ENCODE data around the gene LRSAM1.

The LRSAM1 gene

DNA sequence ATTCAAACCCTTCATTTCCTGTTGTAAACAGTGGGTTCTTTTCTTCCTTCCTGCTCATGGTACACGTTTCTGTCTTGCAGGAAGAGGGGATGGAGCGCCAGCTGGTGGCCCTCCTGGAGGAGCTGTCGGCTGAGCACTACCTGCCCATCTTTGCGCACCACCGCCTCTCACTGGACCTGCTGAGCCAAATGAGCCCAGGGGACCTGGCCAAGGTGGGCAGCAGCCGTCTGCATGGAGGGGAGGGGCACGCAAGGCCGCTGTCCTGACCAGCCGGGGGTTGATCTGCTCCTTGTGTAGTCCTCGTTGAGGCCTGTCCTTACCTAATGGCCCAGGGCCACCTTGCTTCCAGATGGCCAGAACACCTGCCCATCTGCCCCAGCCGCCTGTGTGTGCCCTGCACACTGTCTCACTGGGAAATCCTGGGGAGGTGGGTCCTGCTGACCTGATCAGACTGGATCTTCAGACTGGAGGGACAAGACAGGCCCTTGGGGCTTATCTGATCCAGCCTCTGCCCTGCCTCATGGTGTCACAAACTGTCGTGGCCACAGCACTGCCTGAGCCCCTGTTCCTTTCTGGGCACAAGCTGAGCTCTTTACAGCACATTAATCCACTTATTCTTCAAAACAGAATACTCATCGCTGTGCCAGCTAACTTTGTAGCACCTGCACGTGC lies 44.7 kb downstream of the LRSAM1 start:
- no peak for DNase-seq

DNA sequence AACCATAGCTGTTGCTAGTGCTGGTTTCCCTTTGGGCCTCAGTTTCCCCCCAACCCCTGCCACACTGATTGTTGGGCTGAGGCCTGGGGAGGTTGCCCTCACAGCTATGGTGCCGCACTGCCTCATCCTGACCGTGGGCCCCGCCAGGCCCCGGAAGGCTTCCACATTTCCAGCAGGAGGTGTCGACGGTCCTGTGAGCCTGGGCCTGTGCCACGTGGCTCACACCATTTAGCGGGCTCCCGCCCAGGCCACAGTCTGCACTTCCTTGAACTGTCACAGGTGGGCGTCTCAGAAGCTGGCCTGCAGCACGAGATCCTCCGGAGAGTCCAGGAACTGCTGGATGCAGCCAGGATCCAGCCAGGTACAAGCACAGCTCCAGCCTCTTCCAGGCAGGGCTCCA lies 45.7 kb downstream of the LRSAM1 start:
- DNase-seq: no peak

GRCh38 chr9:127497656-127498290 lies 46.5 kb downstream of the LRSAM1 start:
- DNase-seq: no peak

GRCh38 chr9:127498298-127498697 lies 47.0 kb downstream of the LRSAM1 start:
- DNase-seq: no peak

- DNase-seq: no peak
Measured at GRCh38 chr9:127500399-127500798, 49.1 kb downstream of the LRSAM1 start.

- DNase-seq: no peak
Measured at GRCh38 chr9:127500862-127501261, 49.6 kb downstream of the LRSAM1 start.

- no peak for DNase-seq
Measured at GRCh38 chr9:127501821-127502343, 50.6 kb downstream of the LRSAM1 start.

DNA sequence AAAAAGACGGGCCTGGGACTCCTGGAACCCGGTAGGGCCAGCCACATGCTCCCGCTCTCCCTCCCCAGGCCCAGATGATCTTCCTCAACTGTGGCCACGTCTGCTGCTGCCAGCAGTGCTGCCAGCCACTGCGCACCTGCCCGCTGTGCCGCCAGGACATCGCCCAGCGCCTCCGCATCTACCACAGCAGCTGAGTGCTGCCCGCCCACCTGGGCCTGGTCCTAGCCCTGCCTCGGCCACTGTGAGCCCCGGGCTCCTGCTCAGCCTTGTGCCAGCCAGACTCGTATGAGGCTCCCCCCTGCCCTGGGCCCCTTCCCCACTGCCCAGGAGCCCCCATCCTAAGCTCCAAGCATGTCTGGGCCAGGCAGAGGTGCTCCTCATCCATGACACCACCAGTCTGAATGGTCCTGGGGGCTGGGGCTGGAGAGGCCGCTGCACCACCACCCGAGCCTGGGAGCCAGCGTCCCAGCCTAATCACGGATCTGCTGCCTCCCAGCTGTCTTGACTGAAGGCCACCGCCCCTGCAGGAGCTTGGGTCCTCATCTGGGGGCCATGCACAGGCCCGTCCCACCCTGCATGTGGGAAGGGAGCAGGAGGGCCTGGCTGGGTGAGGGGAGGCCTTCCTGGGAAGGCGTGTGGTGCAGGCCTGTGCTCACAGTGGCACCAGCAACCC lies 51.5 kb downstream of the LRSAM1 start:
- DNase-seq: no peak

GRCh38 chr9:127503379-127503921 lies 52.1 kb downstream of the LRSAM1 start:
- no peak for DNase-seq

DNA sequence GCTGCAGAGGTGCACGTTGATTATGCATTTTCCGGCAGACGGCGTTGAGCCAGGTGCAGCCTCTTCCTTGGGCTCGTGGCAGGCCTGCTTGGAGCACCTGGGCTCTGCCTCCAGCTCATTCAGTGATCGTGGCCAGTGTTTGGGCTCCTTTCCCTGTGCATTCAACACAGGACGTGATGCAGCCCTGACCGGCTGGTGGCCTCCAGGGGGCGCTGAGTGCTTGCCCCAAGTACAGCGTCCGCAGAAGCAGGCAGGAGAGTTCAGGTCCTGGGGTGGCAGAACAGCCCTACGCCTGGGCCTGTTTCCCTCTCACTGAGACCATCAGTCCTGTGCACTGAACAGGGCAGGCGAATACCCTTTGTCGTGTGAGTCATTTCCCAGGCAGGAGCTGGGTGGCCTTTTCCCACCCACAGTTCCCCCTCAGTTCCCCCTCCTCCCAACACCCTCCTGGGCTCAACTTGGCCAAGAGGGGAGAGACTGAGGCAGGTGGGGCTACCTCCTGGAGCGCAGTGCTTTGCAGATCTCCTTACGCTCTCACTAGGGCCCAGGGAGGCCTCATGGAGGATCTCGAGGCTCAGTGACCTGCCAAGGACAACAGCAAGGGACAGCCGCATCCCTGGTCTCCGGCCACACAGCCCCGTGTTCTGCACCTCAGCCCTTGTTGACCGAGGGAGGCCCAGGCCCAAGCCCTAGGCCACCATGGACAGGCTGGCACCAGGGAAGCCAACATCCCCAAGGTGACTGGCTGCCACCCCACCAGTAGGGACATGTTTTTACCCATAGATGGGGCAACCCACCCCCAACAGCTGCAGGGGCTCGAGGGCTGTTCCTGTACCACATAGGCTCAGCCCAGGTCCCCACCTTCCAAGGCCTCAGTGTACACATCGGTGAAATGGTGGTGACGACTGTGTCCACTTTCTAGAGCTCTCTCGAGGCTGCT lies 52.9 kb downstream of the LRSAM1 start:
- DNase-seq: peak in 45 of 51 donors; percentile 7 to 86 (median 53)

- no peak for DNase-seq
Measured at GRCh38 chr9:127504887-127505251, 53.6 kb downstream of the LRSAM1 start.

- no peak for DNase-seq
Measured at GRCh38 chr9:127505396-127506116, 54.2 kb downstream of the LRSAM1 start.

GRCh38 chr9:127506117-127506813 lies 55.0 kb downstream of the LRSAM1 start:
- no peak for DNase-seq

- DNase-seq: no peak
Measured at GRCh38 chr9:127506814-127507750, 55.8 kb downstream of the LRSAM1 start.

DNA sequence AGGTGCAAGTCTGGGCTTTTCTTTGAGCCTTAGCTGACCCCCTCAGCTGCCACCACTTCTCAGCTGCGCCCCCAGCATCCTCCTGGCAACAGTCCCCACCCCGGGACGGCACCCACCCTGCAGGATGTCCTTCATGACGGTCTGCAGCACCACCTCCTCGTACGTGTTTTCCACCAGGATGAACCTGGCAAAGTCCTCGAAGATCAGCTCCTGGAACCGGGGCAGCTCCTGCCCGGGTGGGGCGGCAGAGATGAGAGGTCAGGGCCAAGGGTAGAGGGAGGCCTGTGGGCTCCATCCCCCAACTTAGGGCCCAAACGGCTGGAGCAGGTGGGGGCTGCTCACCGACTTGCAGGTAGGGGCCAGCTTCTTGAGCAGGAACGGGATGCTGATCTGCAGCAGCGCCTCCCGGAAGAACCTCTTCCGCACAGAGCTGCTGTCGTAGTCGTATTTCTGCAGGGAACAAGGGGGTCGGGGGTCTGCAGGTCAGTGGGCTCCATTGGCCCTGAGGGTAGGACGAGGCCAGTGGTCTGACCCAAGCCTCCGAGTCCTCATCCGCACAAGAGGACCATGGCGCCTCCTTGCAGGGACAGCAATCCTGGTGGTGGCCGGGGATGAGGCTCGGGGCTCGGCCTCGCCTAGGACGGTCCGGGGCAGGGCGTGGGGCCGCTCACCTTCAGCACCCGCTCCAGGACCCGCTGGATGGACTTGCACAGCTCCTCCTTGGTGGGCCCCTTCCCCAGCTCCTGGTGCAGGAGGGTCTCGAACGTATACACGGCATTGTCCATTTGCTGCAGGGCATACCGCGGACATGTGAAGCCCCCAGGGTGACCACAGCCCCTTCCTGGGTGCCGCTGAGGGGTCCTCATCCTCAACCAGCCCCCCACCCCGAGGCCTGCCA lies 56.7 kb downstream of the LRSAM1 start:
- DNase-seq: no peak

GRCh38 chr9:127508901-127509260 lies 57.6 kb downstream of the LRSAM1 start:
- DNase-seq: no peak

DNA sequence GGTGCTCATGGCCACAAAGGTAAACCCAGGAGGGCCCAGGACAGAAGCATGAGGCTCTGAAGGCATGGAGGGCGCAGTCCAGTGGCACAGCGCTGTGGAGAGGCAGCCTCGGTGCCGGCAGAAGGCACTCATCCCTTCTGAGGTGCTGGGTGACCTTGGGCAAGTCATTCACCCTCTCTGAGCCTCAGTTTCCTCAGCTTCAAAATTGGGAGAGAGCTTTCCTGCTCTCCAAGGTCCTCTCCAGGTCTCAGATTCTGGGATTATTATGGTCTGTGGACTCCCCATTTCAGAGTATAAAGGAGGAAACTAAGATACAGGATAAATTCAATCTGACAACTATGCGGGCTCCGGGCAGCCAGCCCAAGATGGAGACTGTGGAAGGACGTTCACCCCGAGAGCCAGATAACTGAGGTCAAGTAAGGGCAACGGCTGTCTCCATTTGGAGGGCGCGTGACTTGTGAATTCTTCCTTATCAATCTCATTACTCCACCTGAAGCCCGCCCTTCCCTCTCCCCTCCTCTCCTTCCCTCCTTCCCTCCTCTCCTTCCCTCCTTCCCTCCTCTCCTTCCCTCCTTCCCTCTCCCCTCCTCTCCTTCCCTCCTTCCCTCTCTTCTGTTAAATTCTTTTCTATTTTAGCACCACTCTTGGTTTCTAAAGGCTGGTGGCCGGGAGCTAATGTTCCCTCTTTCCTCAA lies 58.1 kb downstream of the LRSAM1 start:
- DNase-seq: no peak
